D721Med (cell line): ENCODE data around the gene NBEA.

Experiments used
- DNase-seq: peaks from one replicate; pipeline ENCODE4 v3.0.0; 2011; ENCODE audit warnings: low spot score; ENCODE audit not compliant: insufficient read length
- FAIRE-seq: peaks from 2 replicates; lab custom pipeline; 2011; peaks lifted over from hg19 to GRCh38; lab: Jason Lieb, UNC
- CTCF ChIP-seq: IDR thresholded peaks from 2 replicates; pipeline ENCODE4 v1.5.1; 2012; ENCODE audit warnings: mild to moderate bottlenecking, control low read depth; ENCODE audit not compliant: insufficient read depth; ENCODE audit errors: missing control alignments

Gene NBEA

GRCh38 chr13:35484384-35484783 lies 542.3 kb downstream of the NBEA start:
- DNase-seq, result no peak
- FAIRE-seq, result no peak
- TF ChIP-seq CTCF, result no peak

GRCh38 chr13:35485424-35485823 lies 543.4 kb downstream of the NBEA start:
- FAIRE-seq (peak; percentile 98), DNase-seq (no peak)
- no peak for TF ChIP-seq CTCF

DNA sequence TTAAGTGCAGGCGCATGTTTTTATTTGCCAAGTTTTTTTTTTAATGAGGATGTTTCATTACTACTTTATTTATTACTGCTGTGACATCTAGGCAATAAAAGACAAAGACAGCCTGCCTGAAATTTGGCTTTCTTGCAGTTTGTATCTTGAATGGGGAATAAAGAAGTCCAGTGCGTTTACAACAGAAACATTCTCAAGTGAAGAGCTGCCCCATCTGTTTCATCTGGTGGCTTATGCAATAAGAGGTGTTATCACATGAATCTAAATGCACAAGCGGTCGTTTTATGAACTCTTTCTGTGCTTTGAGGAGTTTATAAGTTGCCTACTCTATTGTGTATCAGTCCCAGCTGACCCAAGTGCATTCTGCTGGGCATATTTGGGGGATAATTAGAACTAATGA lies 547.0 kb downstream of the NBEA start:
- TF ChIP-seq CTCF, result no peak
- peak; percentile 87 for FAIRE-seq
- no peak for DNase-seq

GRCh38 chr13:35496006-35496405 lies 553.9 kb downstream of the NBEA start:
- FAIRE-seq (no peak), DNase-seq (no peak)
- TF ChIP-seq CTCF, result no peak

DNA sequence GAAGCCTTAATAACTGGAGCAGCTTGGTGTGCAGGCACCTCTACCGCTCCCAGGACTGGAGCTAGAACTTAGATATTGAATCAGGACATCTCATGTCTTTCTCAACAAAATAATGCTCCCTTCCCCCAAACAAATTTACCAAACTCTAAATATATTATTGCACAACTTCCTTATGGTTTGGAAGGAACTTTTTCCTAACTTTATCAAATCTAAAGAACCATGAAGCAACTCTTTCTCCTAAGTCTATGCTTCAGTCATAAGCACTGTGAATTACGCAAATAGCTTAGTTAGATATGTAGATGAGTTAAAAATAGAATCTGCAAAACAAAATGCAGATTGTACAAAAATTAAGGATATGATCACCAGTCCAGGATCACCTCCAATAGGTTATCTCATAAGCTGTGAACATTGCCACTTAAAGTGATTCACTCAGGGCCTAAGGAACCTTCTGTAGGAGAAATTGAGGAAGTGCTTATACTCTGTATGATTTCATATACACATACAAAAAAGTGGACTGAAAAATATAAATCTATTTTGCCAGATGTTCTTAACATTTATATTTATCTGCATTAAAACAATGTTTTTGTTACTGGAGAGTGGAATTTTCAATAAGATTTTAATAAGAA lies 554.8 kb downstream of the NBEA start:
- DNase-seq, result no peak
- no peak for FAIRE-seq

GRCh38 chr13:35498231-35498630 lies 556.2 kb downstream of the NBEA start:
- TF ChIP-seq CTCF, result no peak
- FAIRE-seq (no peak), DNase-seq (no peak)

More for the DNA sequence above, 554.8 kb downstream of the NBEA start:
- no peak for TF ChIP-seq CTCF

GRCh38 chr13:35499196-35499662 lies 557.2 kb downstream of the NBEA start:
- no peak for TF ChIP-seq CTCF
- FAIRE-seq (peak; percentile 58), DNase-seq (no peak)
